ENCODE measurements around the gene EID3.

Gene EID3

DNA sequence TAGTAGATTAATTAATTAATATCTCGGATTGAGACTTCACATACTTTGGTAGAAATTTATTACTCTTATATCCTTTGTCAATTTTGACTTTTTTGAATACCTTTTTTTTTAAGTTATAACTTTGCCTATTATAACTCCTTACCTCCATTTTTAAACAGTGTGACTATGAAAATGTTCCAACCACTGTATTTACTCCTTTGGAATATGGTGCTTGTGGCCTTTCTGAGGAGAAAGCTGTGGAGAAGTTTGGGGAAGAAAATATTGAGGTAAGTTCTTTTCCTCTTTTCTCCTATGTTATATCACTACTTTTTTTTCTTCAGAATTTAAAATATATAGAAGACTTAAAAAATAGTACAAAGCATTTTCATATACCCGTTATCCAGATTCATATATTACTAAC lies 27.8 kb downstream of the EID3 start:
- TF ChIP-seq TCF12 (IDR thresholded peaks at IDR 0.05; ENCODE audit: low read depth) (no peak), TEAD4 (IDR thresholded peaks at IDR 0.05) (no peak), ZBTB7A (IDR thresholded peaks at IDR 0.05; ENCODE audit: low read depth) (no peak), EP300 (IDR thresholded peaks at IDR 0.05; ENCODE audit: borderline replicate concordance) (no peak), REST (IDR thresholded peaks at IDR 0.05; ENCODE audit: low read depth) (no peak)

DNA sequence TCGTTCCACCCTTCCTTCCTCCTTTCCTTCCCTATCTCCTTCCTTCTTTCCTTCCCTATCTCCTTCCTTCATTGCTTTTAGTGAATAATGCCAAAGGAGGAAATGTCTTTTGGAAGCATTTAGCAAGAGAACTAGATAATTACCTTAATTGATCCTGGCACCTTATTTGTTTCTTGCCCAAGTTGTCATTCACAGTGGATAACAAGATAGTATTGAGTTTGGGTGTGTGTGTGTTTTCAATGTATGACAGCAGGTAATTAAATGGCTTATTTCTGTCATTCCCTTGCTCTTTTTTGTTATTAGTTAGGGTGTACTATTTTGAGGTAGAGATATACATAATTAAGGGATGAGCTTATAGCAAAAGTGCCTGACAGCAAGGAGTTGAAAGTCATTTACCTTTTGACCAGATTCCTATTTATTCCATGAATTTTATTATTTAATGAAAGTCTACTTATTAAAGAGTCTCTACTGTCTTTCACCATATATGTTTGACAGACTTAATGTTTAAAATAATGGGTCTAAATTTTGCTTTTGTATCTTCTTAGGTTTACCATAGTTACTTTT lies 30.2 kb downstream of the EID3 start:
- TF ChIP-seq, protein P1, sequence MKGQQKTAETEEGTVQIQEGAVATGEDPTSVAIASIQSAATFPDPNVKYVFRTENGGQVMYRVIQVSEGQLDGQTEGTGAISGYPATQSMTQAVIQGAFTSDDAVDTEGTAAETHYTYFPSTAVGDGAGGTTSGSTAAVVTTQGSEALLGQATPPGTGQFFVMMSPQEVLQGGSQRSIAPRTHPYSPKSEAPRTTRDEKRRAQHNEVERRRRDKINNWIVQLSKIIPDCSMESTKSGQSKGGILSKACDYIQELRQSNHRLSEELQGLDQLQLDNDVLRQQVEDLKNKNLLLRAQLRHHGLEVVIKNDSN (IDR thresholded peaks at IDR 0.05): no peak
- TF ChIP-seq TEAD4 (IDR thresholded peaks at IDR 0.05): no peak
- TF ChIP-seq YY1 (IDR thresholded peaks at IDR 0.05; ENCODE audit: low read depth): no peak
- no peak for TF ChIP-seq FOXM1 (IDR thresholded peaks at IDR 0.05; ENCODE audit: borderline replicate concordance, low read depth)
- TF ChIP-seq TAF1 (IDR thresholded peaks at IDR 0.05; ENCODE audit: low read depth): no peak
- TF ChIP-seq RAD21 (IDR thresholded peaks at IDR 0.05; ENCODE audit: low read depth): no peak
- TF ChIP-seq TCF12 (IDR thresholded peaks at IDR 0.05; ENCODE audit: low read depth): no peak
- no peak for TF ChIP-seq EP300 (IDR thresholded peaks at IDR 0.05; ENCODE audit: borderline replicate concordance)
- TF ChIP-seq MAX (IDR thresholded peaks at IDR 0.05): no peak
- no peak for TF ChIP-seq CREB1 (IDR thresholded peaks at IDR 0.05; ENCODE audit: low read depth)
- TF ChIP-seq EGR1 (IDR thresholded peaks at IDR 0.05): no peak
- TF ChIP-seq NFIC (IDR thresholded peaks at IDR 0.05): no peak

GRCh38 chr12:104334581-104334980 lies 31.0 kb downstream of the EID3 start:
- TF ChIP-seq, protein P1 (IDR thresholded peaks at IDR 0.05): 0 out of 2 replicates have a peak, but pooled peaks have one; percentile 5
- TF ChIP-seq EP300 (IDR thresholded peaks at IDR 0.05; ENCODE audit: borderline replicate concordance): no peak

DNA sequence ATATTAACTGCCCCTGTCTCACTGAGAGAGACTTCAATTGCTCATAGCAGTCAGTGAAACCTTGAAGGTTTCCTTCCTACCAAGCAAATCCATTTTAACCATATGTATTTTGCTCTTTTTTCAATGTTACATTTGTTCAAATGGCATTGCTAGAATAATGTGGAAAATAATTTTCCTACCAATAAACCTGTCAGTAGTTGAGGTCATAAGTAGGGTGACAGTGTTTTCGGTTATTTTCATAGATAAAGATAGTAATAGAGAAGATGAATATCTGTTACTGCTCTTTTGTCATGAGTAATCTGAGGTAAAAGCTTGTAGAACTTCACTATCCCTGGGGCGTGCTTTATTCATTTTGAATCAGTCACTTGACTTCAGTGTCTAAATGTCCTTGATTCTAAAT lies 32.6 kb downstream of the EID3 start:
- TF ChIP-seq TAF1 (IDR thresholded peaks at IDR 0.05; ENCODE audit: low read depth) (no peak), REST (IDR thresholded peaks at IDR 0.05; ENCODE audit: low read depth) (no peak), TCF12 (IDR thresholded peaks at IDR 0.05; ENCODE audit: low read depth) (no peak)
- TF ChIP-seq, protein P1 (IDR thresholded peaks at IDR 0.05): no peak

GRCh38 chr12:104337030-104337558 lies 33.6 kb downstream of the EID3 start:
- TF ChIP-seq RAD21 (IDR thresholded peaks at IDR 0.05; ENCODE audit: low read depth): no peak
- no peak for TF ChIP-seq TCF12 (IDR thresholded peaks at IDR 0.05; ENCODE audit: low read depth)
- no peak for TF ChIP-seq REST (IDR thresholded peaks at IDR 0.05; ENCODE audit: low read depth)
- TF ChIP-seq CEBPB (IDR thresholded peaks at IDR 0.05): no peak
- TF ChIP-seq, protein P1 (IDR thresholded peaks at IDR 0.05): no peak
- TF ChIP-seq TEAD4 (IDR thresholded peaks at IDR 0.05): no peak
- no peak for TF ChIP-seq EP300 (IDR thresholded peaks at IDR 0.05; ENCODE audit: borderline replicate concordance)
- no peak for TF ChIP-seq FOXM1 (IDR thresholded peaks at IDR 0.05; ENCODE audit: borderline replicate concordance, low read depth)
- TF ChIP-seq CREB1 (IDR thresholded peaks at IDR 0.05; ENCODE audit: low read depth): no peak
- TF ChIP-seq NFIC (IDR thresholded peaks at IDR 0.05): no peak
- no peak for TF ChIP-seq EGR1 (IDR thresholded peaks at IDR 0.05)
- no peak for TF ChIP-seq ZBTB7A (IDR thresholded peaks at IDR 0.05; ENCODE audit: low read depth)

Measured in Ishikawa (cell line).